Measurements from ENCODE around the gene SRGAP2B. TPM values are rescaled to one million over a fixed set of nuclear protein-coding genes. Genes with fewer than 3 reads are reported as not detected.
"Not testable (repeated sequence)": the region's sequence is repeated elsewhere in the genome, so short reads cannot be mapped to it uniquely, and the experiment has no call there.

SRGAP2B gene
- total RNA-seq, 1 donor from 2014 or later = 37.9 TPM

DNA sequence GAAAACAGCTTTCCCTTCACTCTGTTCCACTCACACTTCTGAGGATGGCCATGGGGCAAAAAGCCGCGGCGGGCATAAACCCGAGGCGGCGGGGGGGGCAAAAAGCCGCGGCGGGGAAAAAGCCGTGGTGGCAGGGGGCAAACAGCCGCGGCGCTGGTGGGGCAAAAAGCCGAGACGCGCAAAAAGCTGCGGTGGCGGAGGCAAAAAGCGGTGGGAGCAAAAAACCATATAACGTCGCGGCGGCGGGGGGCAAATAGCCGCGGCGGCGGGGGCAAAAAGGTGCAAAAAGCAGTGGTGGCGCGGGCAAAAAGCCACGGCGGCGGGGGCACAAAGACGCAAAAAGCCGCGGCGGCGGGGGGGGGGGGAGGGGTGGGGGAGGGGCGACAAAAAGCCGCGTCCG is 212.8 kb downstream of the SRGAP2B start:
- not testable (repeated sequence) for H3K9me3 Mint-ChIP-seq (ENCODE audit: low read depth); H3K36me3 Mint-ChIP-seq (ENCODE audit: low read depth); H3K4me1 Mint-ChIP-seq (ENCODE audit: low read depth); DNase-seq (ENCODE audit: low spot score); H3K27ac Mint-ChIP-seq (ENCODE audit: unreplicated experiment); H3K4me3 Mint-ChIP-seq (ENCODE audit: unreplicated experiment); H3K27me3 Mint-ChIP-seq (ENCODE audit: low read depth)

DNA sequence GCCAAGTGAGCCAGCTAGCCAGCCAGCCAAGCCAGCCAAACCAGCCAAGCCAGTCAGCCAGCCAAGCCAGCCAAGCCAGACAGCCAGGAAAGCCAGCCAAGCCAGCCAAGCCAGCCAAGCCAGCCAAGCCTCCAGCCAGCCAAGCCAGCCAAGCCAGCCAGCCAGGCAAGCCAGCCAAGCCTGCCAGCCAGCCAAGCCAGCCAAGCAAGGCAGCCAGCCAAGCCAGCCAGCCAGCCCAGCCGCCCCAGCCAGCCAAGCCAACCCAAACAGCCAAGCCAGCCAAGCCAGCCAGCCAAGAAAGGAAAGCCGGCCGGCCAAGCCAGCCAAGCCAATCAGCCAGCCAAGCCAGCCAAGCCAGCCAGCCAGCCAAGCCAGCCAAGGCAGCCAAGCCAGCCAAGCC is 236.5 kb downstream of the SRGAP2B start:
- H3K27ac Mint-ChIP-seq (ENCODE audit: unreplicated experiment); H3K9me3 Mint-ChIP-seq (ENCODE audit: low read depth); H3K4me1 Mint-ChIP-seq (ENCODE audit: low read depth); H3K27me3 Mint-ChIP-seq (ENCODE audit: low read depth); H3K36me3 Mint-ChIP-seq (ENCODE audit: low read depth); H3K4me3 Mint-ChIP-seq (ENCODE audit: unreplicated experiment): not testable (repeated sequence)
- DNase-seq (ENCODE audit: low spot score) = peak; percentile 10

Other genes starting within 250 kb of the SRGAP2B start
- gene FAM72D, start 646 bp upstream of the SRGAP2B start, total RNA-seq = 0.44 to 0.45 TPM in 2 of 3 replicates, not detected in the other
- gene PPIAL4D, start 146.8 kb upstream of the SRGAP2B start, total RNA-seq = not detected in 3 replicates

All from chondrocyte (in vitro differentiated cells).